Measurements from ENCODE around the gene COL27A1.

- TF ChIP-seq CTCF (IDR thresholded peaks at IDR 0.05; ENCODE audit: borderline replicate concordance, extremely low read depth, low read length, poor library complexity, severe bottlenecking): no peak
- TF ChIP-seq EZH2 (IDR thresholded peaks at IDR 0.05; ENCODE audit: borderline replicate concordance, low read depth, low read length, severe bottlenecking): no peak
Measured at GRCh38 chr9:114357360-114357759, 202.0 kb downstream of the COL27A1 start.
